Measurements from ENCODE around the gene S1PR4.

DNA sequence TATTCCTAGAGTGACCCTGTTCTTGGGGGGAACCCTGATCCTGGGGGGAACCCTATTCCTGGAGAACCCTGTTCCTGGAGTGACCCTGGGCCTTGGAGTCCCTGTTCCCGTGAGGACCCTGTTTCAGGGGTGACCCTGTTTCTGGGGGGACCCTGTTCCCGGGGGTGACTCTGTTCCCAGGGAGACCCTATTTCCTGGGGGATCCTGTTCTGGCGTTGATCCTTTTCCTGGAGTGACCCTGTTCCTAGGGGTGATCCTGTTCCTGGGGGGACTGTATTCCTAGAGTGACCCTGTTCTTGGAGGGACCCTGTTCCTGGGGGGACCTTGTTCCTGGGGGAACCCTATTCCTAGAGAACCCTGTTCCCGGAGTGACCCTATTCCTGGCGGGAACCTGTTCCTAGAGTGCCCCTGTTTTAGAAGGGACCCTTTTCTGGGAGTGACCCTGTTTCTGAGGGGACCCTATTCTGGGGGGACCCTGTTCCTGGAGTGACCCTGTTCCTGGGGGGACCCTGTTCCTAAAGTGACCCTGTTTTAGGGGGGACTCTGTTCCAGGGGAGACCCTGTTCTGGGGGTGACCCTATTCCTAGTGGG, 27.7 kb upstream of the S1PR4 start:
- TF ChIP-seq POLR2AphosphoS5 (IDR thresholded peaks at IDR 0.05; ENCODE audit: low read depth, low read length), result no peak
- TF ChIP-seq, protein P1, sequence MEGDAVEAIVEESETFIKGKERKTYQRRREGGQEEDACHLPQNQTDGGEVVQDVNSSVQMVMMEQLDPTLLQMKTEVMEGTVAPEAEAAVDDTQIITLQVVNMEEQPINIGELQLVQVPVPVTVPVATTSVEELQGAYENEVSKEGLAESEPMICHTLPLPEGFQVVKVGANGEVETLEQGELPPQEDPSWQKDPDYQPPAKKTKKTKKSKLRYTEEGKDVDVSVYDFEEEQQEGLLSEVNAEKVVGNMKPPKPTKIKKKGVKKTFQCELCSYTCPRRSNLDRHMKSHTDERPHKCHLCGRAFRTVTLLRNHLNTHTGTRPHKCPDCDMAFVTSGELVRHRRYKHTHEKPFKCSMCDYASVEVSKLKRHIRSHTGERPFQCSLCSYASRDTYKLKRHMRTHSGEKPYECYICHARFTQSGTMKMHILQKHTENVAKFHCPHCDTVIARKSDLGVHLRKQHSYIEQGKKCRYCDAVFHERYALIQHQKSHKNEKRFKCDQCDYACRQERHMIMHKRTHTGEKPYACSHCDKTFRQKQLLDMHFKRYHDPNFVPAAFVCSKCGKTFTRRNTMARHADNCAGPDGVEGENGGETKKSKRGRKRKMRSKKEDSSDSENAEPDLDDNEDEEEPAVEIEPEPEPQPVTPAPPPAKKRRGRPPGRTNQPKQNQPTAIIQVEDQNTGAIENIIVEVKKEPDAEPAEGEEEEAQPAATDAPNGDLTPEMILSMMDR (IDR thresholded peaks at IDR 0.05), result no peak
